GM12873 (cell line): Measurements from ENCODE around the gene FGF22.

ENCODE experiments used
- TF ChIP-seq, protein P1 (sequence below): IDR thresholded peaks from 2 replicates; pipeline ENCODE4 v1.5.1; 2012; ENCODE audit warnings: low read depth, mild to moderate bottlenecking, moderate library complexity, low read length, control low read depth; ENCODE audit not compliant: insufficient read depth; ENCODE audit errors: missing control alignments

FGF22 gene

DNA sequence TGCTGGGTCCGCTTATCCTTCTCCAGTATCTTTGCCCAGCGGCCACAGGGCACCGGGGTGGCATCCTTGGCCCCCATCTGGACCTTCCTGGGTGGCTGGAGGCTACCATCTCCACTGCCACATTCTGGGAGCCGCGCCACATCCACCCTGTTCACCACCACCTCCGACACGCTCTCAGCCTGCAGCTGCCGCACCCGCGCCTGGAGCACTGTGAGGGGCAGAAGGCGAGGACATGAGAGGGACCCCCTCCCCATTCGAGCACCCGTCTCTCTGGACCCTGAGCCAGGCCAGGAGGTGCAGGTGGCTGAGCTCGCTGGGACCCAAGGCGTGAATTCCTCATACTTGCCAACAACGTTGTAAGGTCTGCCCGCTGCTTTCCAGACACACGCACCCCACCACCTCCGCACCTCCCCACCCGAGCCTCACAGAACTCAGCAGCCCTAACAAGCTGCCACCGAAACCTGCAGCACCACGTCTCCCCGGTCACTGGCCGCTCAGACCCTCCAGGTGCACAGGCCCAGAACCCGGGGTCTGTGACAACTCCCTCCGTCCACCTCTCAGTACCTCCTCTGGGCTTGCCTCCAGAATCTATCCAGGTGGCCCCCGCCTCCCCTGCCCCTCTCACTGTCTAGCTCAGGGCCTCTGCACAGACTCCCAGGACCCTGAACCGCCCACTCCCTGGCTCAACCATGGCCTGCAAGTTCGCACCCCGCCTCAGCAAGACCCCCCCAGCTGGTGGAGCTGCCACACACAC lies 9.5 kb upstream of the FGF22 start:
- TF ChIP-seq, protein P1, sequence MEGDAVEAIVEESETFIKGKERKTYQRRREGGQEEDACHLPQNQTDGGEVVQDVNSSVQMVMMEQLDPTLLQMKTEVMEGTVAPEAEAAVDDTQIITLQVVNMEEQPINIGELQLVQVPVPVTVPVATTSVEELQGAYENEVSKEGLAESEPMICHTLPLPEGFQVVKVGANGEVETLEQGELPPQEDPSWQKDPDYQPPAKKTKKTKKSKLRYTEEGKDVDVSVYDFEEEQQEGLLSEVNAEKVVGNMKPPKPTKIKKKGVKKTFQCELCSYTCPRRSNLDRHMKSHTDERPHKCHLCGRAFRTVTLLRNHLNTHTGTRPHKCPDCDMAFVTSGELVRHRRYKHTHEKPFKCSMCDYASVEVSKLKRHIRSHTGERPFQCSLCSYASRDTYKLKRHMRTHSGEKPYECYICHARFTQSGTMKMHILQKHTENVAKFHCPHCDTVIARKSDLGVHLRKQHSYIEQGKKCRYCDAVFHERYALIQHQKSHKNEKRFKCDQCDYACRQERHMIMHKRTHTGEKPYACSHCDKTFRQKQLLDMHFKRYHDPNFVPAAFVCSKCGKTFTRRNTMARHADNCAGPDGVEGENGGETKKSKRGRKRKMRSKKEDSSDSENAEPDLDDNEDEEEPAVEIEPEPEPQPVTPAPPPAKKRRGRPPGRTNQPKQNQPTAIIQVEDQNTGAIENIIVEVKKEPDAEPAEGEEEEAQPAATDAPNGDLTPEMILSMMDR: no peak

DNA sequence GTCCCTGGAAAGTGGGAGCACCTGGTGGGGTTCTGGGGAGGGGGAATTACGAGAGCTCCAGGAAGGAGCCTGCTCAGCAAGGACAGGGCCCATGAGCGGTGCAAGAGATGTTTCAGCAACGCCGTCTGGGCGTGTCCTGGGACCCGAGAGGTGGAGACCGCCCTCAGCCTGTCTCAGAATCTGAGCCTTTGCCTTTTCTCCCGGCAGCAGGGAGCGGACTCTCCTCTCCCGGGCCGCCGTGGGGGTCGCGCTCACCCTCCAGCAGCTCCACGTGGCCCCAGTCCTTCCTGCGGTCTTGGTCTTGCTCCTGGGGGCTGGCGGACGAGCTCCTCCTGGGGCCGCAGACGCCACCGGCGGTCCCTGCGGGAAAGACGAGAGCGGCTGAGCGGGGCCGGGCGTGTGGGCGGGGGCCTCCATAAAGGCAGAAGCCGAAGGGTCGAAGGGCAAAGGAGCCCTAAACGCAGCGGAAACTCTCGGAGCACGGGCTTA lies 7.1 kb upstream of the FGF22 start:
- TF ChIP-seq, protein P1: no peak

DNA sequence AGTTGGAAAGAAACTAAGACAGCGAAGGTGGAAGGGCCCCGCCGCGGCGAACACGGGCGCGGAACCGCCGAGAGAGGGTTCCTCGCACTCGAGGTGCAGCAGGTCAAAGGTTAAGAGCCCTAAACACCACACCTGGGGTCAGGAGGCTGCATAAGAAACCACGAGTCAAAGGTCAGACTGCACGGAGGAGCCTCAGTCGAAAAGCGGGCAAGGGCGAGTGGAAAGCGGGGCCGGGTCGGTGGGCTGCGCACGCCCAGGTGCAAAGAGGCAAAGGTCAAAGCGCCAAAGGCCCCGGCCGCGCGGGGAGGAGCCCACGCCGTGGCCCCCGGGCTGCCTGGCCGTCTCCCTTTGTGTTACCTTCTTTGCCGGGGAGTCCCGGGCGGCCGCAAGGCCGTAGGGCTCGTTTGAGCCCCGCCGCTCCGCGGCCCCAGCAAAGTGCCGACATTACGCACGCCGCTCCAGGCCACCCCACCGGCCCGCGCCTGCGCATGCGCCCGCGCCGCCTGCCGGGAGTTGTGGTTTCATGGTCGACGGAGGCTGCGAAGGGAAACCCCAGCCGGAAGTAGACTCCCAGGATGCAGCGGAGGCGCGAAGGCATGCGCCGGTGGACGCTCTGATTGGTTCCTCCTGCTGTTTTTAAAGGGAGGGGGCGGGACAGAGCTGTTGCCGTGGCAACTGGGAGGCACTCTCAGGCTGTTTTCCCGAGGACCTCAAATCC lies 6.5 kb upstream of the FGF22 start, which contains the start of gene POLRMT:
TSS of gene POLRMT (minus strand) at position 470 of the 718 bp plus-strand sequence. CDS start at position 445, 25 bp downstream.
- TF ChIP-seq, protein P1: no peak

GRCh38 chr19:633786-634639 lies 5.7 kb upstream of the FGF22 start:
- TF ChIP-seq, protein P1: no peak

GRCh38 chr19:634975-635652 lies 4.6 kb upstream of the FGF22 start:
- TF ChIP-seq, protein P1: no peak

DNA sequence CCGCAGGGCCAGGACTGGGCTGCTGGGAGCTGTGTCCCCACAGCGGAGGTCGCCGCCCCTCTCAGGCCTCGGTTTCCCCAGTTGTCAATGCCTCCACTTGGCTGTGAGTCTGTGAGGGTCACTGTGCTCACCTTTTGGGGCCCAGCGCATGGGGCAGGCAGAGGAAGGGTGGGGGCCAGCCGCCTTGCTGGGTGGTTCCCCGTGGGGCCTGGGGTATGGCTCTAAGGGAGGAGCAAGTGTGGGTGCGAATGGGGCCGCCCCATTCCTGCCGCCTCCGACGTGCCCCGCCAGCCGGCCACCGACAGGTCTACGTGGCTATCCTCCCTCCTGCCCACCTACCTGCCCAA lies 800 bp upstream of the FGF22 start:
- TF ChIP-seq, protein P1: no peak
